ENCODE data around the gene SMIM45.

The SMIM45 gene

DNA sequence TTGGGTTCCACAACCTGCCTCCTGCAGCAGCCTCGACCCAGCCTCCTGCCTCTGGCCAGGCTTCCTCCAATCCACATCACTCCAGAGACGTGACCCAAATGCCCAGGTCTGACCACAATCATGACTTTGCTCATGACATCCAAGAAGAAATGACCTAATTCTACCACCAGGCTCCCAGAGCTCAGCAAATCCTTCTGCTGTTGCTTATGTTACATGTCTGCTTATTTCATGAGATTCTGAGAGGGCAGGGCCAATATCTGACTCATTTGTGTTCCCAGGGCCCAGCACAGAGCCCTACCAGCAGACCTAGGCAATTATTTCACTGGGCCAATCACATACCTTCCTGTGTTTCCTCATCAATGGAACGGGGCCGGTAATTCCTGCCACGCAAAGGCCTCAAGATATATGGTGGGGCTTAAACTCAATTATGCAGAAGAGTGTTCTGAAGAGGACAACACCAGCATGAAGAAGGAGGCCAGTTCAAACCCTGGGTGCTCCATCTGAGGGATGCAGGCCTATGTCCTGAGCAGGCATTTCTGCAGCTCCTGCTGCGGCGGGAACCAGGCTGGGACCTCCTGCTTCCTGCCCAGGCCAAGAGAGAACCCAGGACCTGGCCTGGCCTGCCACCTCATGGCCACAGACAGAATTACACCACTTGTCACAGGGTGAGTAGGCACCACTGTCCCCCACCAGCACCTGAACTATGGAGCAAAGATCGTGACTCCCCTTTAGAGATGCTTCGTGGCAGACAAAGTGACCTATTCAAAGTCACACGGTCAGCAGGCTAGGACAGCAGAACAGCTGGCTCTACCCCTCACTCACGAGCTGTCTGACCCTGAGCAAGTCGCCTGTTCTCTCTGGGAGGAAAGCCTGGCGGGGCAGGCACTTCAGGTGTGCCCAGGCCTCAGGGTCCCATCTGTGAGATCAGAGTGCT is 10.9 kb upstream of the SMIM45 start:
- intact Hi-C loops (cut with DNase I), result loop anchor here in 2 of 3 donors (5.0 to 10.0 kb wide), 5 partner anchors 114 to 246 kb away; partner anchors contain the start of gene MEI1 (in 2 of the 2)
- WGBS, 2 donors, result 49 to 53% methylated on average over 13 of the region's 13 CpGs
- no peaks in the 10 kb centered on the region for H3K9me3 ChIP-seq
- FAIRE-seq, result no peak
- no peaks in the 10 kb centered on the region for H3K27me3 ChIP-seq
- peak; percentile 89 to 97 (median 94) for ATAC-seq
- no peaks in the 10 kb centered on the region for H3K36me3 ChIP-seq
- no peak overlapping the region for H3K4me3 ChIP-seq
- TF ChIP-seq, protein P1, sequence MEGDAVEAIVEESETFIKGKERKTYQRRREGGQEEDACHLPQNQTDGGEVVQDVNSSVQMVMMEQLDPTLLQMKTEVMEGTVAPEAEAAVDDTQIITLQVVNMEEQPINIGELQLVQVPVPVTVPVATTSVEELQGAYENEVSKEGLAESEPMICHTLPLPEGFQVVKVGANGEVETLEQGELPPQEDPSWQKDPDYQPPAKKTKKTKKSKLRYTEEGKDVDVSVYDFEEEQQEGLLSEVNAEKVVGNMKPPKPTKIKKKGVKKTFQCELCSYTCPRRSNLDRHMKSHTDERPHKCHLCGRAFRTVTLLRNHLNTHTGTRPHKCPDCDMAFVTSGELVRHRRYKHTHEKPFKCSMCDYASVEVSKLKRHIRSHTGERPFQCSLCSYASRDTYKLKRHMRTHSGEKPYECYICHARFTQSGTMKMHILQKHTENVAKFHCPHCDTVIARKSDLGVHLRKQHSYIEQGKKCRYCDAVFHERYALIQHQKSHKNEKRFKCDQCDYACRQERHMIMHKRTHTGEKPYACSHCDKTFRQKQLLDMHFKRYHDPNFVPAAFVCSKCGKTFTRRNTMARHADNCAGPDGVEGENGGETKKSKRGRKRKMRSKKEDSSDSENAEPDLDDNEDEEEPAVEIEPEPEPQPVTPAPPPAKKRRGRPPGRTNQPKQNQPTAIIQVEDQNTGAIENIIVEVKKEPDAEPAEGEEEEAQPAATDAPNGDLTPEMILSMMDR (IDR thresholded peaks at IDR 0.05), result peak; percentile 80 to 91 (median 86)
- peak overlapping the region in 1 of 4 donors; percentile 16 for H3K27ac ChIP-seq
- peak; percentile 63 to 92 (median 86) for DNase-seq
- H3K4me1 ChIP-seq, result peaks cover 0 to 5% (median 0%) of the 10 kb centered on the region in 3 donors

DNA sequence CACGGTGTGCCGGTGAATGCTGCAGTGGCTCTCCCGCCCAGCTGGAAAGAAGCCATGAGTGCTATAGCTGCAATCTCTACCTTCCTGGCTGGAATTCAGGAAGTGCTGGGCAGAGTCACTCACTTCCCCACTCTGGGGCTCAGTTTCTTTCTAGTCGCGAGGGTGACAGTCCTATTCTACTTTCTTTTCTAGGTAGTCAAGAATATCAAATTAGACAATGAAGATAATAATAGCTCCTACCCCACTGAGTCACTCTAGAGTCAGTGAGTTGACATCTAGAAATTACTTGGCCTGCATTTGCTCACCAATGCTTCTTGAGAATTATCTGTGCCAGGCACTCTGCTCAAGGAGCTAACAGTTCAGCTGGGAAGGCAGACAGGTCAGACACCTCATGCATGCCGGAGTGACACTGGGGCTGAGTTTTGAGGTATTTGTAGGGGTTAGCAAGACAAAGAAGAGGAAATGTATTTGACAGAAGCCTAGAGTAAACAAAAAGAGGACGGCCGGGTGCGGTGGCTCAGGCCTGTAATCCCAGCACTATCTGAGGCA is 8.2 kb upstream of the SMIM45 start:
- no peak for ATAC-seq
- 55 to 61% methylated on average over 9 of the region's 9 CpGs for WGBS, 2 donors

DNA sequence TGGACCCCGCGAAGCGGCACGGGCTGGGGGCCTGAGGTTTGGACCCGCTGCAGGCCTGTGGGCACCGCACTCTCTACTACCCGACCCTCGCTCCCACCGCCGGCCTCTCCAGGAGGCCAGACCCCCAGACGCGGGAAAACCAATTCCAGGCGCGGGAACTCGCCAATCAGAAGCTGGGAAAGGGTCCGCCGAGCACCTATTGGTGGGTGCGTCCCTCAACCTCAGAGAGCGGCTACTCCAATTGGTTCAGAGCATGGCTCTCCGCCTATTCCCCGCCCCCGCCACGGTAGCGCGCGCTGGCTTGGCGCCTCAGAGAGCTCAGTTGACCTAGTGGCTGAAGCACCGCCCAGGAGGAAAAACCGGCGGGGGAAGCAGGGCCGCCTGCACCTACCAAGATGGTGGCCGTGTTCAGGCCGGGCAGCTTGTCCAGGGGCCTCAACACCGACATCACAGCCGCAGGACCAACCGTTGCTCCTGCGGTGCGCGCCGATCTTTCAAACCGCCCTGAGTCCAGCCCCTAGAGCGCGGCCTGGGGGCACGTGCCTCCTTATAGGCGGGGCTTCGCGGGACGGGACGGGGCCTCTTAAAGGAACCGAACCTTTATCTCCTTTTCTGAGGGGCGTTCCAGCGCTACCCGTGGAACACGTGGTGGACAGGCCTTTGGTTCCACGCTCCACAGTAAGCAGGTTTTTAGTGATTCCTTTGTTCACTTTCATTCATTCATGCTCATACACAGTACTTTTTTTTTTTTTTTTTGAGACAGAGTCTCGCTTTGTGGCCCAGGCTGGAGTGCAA is 5.1 kb upstream of the SMIM45 start, which contains the start of gene CENPM:
Gene CENPM (minus strand): TSS at position 524 of the 795 bp plus-strand sequence. CDS start 76 bp downstream, at position 448.
- H3K36me3 ChIP-seq, result no peaks in the 10 kb centered on the region
- 1% methylated on average over 56 of the region's 56 CpGs for WGBS, 2 donors
- FAIRE-seq (no peak), ATAC-seq (peak; percentile 98 to 99 (median 98)), DNase-seq (peak; percentile 89 to 95 (median 92))
- intact Hi-C loops (cut with DNase I), result loop anchor here in 1 of 3 donors (10.0 kb wide), 2 partner anchors 122 to 252 kb away; partner anchors contain the start of gene MEI1
- peak within 1 kb of the TSS in 2 of 4 donors; percentile 10 to 16 for H3K27ac ChIP-seq
- TF ChIP-seq, protein P1 (IDR thresholded peaks at IDR 0.05), result no peak
- peaks cover 0 to 7% (median 0%) of the 10 kb centered on the region in 3 donors for H3K4me1 ChIP-seq
- no peaks in the 10 kb centered on the region for H3K27me3 ChIP-seq
- H3K9me3 ChIP-seq, result no peaks in the 10 kb centered on the region
- H3K4me3 ChIP-seq, result peak within 1 kb of the TSS; percentile 59 to 83 (median 76)

More for the DNA sequence above, 8.2 kb upstream of the SMIM45 start:
- H3K27me3 ChIP-seq, result no peaks in the 10 kb centered on the region
- no peak overlapping the region for H3K27ac ChIP-seq
- H3K9me3 ChIP-seq, result no peaks in the 10 kb centered on the region
- intact Hi-C loops (cut with DNase I), result loop anchor here in 2 of 3 donors (5.0 to 10.0 kb wide), 5 partner anchors 116 to 249 kb away; partner anchors contain the start of gene MEI1 (in 2 of the 2)
- no peaks in the 10 kb centered on the region for H3K36me3 ChIP-seq
- no peak overlapping the region for H3K4me3 ChIP-seq
- FAIRE-seq, result no peak
- H3K4me1 ChIP-seq, result peaks cover 0 to 7% (median 0%) of the 10 kb centered on the region in 3 donors
- DNase-seq, result no peak
- TF ChIP-seq, protein P1 (IDR thresholded peaks at IDR 0.05), result no peak

DNA sequence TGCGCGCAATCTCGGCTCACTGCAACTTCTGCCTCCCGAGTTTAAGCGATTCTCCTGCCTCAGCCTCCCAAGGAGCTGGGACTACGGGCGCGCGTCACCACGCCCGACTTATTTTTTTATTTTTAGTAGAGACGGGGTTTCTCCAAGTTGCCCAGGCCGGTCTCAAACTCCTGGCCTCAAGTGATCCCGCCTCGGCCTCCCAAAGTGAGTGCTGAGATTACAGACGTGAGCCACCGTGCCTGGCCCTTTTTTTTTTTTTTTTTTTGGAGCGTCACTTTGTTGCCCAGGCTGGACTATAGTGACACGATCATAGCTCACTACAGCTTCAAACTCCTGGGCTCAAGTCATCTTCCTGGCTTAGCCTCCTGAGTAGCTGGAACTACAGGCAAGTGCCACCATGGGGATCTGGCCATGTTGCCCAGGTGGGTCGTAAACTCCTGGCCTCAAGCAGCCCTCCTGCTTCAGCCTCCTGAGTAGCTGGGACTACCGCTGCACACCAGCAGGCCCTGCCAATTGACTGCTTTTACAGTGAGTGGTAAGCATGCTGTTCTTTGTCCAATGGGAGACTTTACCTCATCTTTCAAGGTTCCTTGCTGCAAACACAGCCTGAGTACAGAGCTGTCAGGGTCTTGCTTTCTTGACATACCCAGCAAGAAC is 4.4 kb upstream of the SMIM45 start:
- Histone ChIP-seq H3K4me1 (peaks cover 0 to 7% (median 0%) of the 10 kb centered on the region in 3 donors), H3K36me3 (no peaks in the 10 kb centered on the region), H3K27me3 (no peaks in the 10 kb centered on the region), H3K4me3 (peak overlapping the region in 3 of 4 donors; percentile 59 to 83 (median 70)), H3K9me3 (no peaks in the 10 kb centered on the region), H3K27ac (no peak overlapping the region)
- DNase-seq, result no peak
- ATAC-seq, result no peak
- TF ChIP-seq, protein P1 (IDR thresholded peaks at IDR 0.05), result no peak
- no peak for FAIRE-seq
- intact Hi-C loops (cut with DNase I), result loop anchor here in 1 of 3 donors (10.0 kb wide), 2 partner anchors 123 to 253 kb away; partner anchors contain the start of gene MEI1
- 60 to 65% methylated on average over 20 to 21 of the region's 21 CpGs for WGBS, 2 donors
